COLO668 (cell line): ENCODE measurements around the gene RNU4-1.

Experiments used
- DNase-seq: peaks from one replicate; lab custom pipeline; 2025; ENCODE audit not compliant: unreplicated experiment; lab: John Stamatoyannopoulos, UW

RNU4-1 gene

GRCh38 chr12:120290609-120291305, 2.3 kb downstream of the RNU4-1 start:
- peak; percentile 25 for DNase-seq

- no peak for DNase-seq
These were observed 5.5 kb downstream of the RNU4-1 start for GRCh38 chr12:120287491-120287890.

GRCh38 chr12:120286768-120287490, 6.1 kb downstream of the RNU4-1 start:
- no peak for DNase-seq

- no peak for DNase-seq
These were observed 8.7 kb downstream of the RNU4-1 start for GRCh38 chr12:120284381-120284780.

GRCh38 chr12:120283318-120283717, 9.7 kb downstream of the RNU4-1 start:
- DNase-seq = no peak

- DNase-seq = no peak
These were observed 14.6 kb downstream of the RNU4-1 start for GRCh38 chr12:120278137-120279069.

GRCh38 chr12:120276734-120277133, 16.3 kb downstream of the RNU4-1 start:
- DNase-seq = no peak

GRCh38 chr12:120267736-120268135, 25.3 kb downstream of the RNU4-1 start:
- no peak for DNase-seq

GRCh38 chr12:120266180-120266870, 26.7 kb downstream of the RNU4-1 start:
- DNase-seq = no peak

GRCh38 chr12:120265473-120266179, 27.4 kb downstream of the RNU4-1 start, which contains the start of gene PXN:
PXN (minus strand) TSS chr12:120265730; CDS start chr12:120265629, 101 bp downstream.
- DNase-seq = peak; percentile 83

GRCh38 chr12:120264904-120265472, 28.0 kb downstream of the RNU4-1 start:
- no peak for DNase-seq

- DNase-seq = no peak
These were observed 28.7 kb downstream of the RNU4-1 start for GRCh38 chr12:120264086-120264903.

- DNase-seq = no peak
These were observed 29.3 kb downstream of the RNU4-1 start for GRCh38 chr12:120263748-120264085.

- no peak for DNase-seq
These were observed 29.9 kb downstream of the RNU4-1 start for GRCh38 chr12:120262852-120263747.

GRCh38 chr12:120261951-120262851, 30.8 kb downstream of the RNU4-1 start:
- DNase-seq = no peak

GRCh38 chr12:120260607-120261006, 32.4 kb downstream of the RNU4-1 start:
- no peak for DNase-seq
